Measurements from ENCODE around the gene MYH10.

The MYH10 gene

GRCh38 chr17:8451933-8452614, 178.5 kb downstream of the MYH10 start:
- in situ Hi-C loops (cut with MboI; ENCODE audit: low pct_unique_long_range_greater_than_20kb, low sequenced_read_pairs, unreplicated experiment) = no loop called here
- TF ChIP-seq CTCF (IDR thresholded peaks at IDR 0.05; ENCODE audit: extremely low read depth, insufficient read depth, missing control alignments) = no peak
- no peak for DNase-seq (ENCODE audit: low spot score)

GRCh38 chr17:8448310-8448709, 182.2 kb downstream of the MYH10 start:
- TF ChIP-seq CTCF (IDR thresholded peaks at IDR 0.05; ENCODE audit: extremely low read depth, insufficient read depth, missing control alignments) = no peak
- in situ Hi-C loops (cut with MboI; ENCODE audit: low pct_unique_long_range_greater_than_20kb, low sequenced_read_pairs, unreplicated experiment) = no loop called here
- no peak for DNase-seq (ENCODE audit: low spot score)

GRCh38 chr17:8447799-8448198, 182.7 kb downstream of the MYH10 start:
- no peak for DNase-seq (ENCODE audit: low spot score)
- in situ Hi-C loops (cut with MboI; ENCODE audit: low pct_unique_long_range_greater_than_20kb, low sequenced_read_pairs, unreplicated experiment) = no loop called here
- no peak for TF ChIP-seq CTCF (IDR thresholded peaks at IDR 0.05; ENCODE audit: extremely low read depth, insufficient read depth, missing control alignments)

GRCh38 chr17:8445536-8445935, 185.0 kb downstream of the MYH10 start:
- DNase-seq (ENCODE audit: low spot score) = no peak
- in situ Hi-C loops (cut with MboI; ENCODE audit: low pct_unique_long_range_greater_than_20kb, low sequenced_read_pairs, unreplicated experiment) = no loop called here
- no peak for TF ChIP-seq CTCF (IDR thresholded peaks at IDR 0.05; ENCODE audit: extremely low read depth, insufficient read depth, missing control alignments)

GRCh38 chr17:8444494-8444893, 186.0 kb downstream of the MYH10 start:
- no peak for DNase-seq (ENCODE audit: low spot score)
- TF ChIP-seq CTCF (IDR thresholded peaks at IDR 0.05; ENCODE audit: extremely low read depth, insufficient read depth, missing control alignments) = no peak
- in situ Hi-C loops (cut with MboI; ENCODE audit: low pct_unique_long_range_greater_than_20kb, low sequenced_read_pairs, unreplicated experiment) = no loop called here

DNA sequence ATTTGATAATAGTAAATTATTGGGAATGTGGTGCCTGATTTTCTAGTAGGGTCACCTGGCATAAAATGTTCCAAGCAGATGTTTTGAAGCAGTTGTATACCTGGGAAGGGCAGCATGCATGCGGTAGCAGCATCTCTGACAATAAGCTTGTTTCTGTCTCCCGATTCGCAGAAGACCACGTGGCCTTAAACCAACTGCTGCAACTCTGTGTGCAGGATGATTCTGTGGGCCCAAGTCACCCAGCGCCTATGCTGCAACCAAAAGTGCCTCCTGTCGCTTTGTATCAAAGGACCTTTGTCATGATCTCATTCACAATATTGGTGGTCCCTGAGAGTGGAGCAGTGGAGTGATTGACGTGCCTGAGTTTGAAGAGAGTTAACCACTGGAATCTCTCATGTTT, 186.8 kb downstream of the MYH10 start:
- no peak for DNase-seq (ENCODE audit: low spot score)
- TF ChIP-seq CTCF (IDR thresholded peaks at IDR 0.05; ENCODE audit: extremely low read depth, insufficient read depth, missing control alignments) = no peak
- in situ Hi-C loops (cut with MboI; ENCODE audit: low pct_unique_long_range_greater_than_20kb, low sequenced_read_pairs, unreplicated experiment) = no loop called here

All from GM13977 (cell line).